IPS-NIHi7 (cell line): ENCODE data around the gene ST6GALNAC1.

Experiments
- DNase-seq: peaks from one replicate; pipeline ENCODE4 v3.0.0; 2012; ENCODE audit warnings: mixed read lengths; ENCODE audit errors: extremely low spot score

Gene ST6GALNAC1, protein sequence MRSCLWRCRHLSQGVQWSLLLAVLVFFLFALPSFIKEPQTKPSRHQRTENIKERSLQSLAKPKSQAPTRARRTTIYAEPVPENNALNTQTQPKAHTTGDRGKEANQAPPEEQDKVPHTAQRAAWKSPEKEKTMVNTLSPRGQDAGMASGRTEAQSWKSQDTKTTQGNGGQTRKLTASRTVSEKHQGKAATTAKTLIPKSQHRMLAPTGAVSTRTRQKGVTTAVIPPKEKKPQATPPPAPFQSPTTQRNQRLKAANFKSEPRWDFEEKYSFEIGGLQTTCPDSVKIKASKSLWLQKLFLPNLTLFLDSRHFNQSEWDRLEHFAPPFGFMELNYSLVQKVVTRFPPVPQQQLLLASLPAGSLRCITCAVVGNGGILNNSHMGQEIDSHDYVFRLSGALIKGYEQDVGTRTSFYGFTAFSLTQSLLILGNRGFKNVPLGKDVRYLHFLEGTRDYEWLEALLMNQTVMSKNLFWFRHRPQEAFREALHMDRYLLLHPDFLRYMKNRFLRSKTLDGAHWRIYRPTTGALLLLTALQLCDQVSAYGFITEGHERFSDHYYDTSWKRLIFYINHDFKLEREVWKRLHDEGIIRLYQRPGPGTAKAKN

DNA sequence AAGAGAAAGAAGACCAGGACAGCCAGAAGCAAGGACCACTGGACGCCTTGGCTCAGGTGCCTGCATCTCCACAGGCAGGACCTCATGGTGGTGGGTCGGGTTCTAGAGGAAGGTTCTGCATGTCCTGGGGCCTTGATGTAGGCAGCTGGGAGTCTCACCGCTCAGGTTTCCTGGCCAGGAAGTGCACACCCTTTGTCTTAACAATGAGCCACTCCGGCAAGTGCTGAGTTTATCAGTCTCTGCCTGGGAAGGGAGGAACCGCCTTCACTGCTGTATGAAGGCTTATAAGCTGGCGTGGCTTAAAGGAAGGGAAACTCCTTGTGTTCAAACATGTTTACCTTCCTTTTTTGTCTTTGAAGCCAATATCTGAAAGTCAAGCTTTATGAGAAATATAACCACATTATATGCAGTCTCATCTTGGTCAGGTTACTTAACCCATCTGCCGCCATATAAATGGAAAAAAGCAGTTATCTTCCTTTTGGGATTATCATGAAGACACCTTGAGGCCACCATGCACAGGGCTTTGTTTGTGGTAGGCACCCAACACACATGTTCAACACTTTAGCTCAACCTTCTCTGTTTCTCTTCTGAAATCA is at the start of gene ST6GALNAC1:
Gene ST6GALNAC1 (minus strand): TSS at position 205 of the 596 bp plus-strand sequence. CDS start 119 bp downstream, at position 86.
- no peak for DNase-seq

DNA sequence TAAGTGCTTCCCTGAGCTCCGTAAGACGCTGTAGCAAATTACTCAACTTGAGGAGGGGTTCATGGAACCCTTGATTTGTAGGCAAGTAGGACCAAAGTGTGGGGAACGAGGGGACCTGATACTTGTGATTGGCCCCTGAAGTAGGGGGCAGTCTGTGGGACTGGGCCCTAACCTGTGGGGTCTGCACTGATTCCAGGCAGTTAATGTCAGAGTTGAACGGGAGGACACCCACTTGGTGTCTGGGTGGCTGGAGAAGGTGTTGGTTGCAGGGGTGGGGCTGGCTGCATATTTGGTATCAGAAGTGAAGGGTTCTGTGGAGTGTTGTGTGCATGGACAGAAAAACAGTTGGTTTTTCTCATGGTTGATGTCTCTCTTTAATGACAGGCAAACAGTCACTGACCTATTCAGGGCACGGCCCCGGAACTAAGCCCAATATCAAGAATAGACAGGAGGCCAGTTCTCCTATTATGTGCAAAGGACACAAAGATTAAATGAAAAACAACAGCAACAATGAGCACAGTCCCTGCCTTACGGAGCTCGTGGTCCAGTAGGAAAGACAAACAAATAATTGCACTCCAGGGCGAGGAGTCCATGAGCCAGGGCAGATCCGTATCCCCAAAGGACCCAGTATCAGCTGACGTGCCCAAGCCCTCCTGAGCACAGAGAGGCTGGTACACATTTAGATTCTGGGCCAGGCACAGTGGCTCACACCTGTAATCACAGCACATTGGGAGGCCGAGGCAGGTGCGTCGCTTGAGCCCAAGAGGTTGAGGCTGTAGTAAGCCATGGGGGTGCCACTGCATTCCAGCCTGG is 48.0 kb upstream of the ST6GALNAC1 start:
- no peak for DNase-seq

DNA sequence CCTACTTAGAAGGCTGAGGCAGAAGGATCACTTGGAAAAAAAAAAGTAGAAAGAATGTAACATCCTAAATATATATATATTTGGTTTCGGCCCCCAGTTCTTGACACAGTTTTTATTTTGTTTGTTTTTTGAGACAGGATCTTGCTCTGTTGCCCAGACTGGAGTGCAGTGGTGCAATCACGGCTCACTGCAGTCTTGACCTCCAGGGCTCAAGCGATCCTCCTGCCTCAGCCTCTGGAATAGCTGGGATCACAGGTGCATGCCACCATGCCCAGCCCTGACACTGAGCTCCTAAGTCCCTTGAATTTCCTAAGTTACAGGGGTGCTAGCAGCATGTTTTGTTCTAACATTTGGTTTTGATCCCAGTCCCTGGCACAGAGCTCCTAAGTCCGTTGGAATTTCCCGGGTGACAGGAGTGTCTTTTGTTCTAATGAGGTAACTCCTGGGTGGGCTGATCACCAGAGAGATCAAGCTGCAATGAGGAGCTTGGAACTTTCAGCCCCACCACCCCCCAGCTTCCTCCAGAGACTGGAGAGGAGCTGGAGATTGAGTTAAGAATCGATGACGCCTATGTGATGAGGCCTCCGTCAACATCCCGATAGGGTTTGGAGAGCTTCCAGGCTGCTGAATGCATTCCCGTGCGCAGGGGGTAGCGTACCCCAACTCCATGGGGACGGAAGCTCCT is 47.2 kb upstream of the ST6GALNAC1 start:
- no peak for DNase-seq

DNA sequence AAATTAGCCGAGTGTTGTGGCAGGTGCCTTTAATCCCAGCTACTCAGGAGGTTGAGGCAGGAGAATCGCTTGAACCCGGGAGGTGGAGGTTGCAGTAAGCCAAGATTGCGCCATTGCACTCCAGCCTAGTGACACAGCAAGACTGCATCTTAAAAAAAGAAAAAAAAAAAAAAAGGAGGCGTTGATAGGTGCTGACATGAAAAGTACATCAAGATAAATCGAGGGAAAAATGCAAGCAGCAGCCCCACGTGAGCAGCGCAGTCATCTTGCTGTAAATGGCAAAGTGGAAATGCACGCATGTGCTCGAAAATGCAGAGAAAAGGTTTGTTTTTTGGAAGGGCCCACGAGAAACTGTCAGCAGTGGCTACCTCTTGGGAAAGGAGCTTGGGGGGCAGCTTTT is 46.3 kb upstream of the ST6GALNAC1 start:
- no peak for DNase-seq

DNA sequence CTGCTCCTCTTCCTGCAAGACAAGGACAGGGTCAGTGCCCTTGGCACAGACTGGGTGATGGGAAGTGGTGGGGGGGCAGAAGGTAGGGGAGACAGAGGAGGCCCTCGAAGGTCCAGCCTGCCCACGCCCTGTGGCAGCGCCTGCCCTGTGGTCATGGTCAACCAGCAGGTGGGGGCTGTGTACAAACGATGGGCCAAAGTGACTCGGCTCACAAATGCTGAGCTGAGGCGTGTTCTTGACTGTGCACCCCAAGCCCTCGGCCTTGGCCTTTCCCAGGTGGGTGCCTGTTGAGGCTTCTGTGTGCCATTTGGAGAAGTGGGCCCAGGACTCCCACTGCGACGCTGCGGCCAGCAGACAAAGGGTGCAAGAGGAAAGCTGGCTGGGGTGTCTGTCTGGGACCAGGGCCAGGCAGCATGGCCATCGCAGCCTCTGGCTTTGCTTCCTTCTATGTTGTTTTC is 44.6 kb upstream of the ST6GALNAC1 start:
- no peak for DNase-seq

DNA sequence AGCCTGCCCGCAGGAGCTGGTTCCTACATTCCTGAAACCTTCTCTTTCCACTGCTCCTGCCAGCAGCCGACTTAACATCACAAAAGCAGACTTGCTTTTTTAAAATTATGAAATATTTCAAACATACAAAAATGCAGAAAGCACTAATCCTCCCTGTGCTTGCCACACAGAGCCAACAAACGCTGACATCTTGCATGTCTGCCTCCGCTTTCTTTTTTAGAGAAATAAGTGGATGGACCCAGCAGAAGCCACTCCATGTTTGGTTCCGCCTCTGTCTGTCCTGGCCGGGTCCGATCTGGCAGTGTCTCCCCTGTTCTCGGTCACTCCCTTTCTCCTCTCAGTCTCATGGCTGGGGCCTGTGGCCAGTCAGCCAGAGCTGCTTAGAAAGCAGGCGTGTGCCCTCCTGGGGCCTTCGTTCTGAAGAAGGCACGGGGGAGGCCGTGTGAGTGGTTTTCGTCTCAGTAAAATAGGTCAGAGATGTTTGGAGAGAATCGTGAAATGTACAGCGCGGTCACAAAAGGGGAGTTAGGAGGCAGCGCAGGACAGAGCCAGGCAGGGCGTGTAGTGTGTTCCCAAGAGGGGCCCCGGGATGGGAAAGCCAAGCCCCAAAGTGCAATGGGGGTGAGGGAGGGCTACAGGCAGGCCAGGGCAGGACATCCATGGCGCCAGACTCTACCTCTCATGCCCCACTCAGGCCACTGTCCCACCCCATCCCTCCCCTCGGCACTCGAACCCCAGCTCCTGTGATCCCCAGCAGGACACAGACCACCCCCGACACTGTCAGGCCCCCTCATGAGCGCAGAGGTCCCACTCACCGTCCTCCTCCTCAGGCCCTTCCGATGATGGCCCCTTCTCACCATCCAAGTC is 44.0 kb upstream of the ST6GALNAC1 start:
- DNase-seq = peak; percentile 3

DNA sequence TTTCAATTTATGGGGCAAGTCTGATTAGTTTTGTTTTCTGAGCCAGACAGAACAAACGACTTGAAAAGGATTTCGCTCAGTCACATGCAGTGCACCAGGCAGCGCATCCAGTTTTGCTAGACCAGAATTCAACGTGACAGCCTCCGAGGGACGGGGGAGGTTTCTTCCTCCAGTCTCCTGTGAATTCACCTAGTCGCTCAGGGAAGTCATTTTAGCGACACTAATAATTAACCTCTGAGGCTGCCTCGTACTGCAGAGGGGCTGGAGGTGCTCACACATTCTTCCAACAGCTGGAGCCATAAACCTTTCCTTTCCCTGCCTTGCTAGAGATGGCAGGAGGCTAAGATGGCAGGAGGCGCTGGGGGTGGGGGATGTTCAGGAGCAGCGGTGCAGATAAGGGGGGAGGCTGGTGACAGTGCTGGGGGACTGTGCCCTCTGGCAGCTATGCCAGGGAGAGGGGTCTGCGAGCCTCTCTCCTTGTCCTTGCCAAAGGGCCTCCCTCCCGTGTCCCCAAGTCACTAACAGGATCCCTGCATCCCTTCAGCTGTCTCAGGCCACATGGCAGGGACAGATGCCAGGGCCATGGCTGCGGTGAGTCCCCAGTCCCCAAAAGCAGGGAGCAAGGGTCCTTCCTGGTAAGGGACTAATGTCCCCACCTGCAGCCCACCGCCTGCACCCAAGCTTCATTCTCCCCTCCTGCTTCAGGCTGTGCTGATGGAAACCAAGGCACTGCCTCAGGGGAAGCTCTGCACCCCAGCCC is 43.2 kb upstream of the ST6GALNAC1 start:
- peak; percentile 4 for DNase-seq

DNA sequence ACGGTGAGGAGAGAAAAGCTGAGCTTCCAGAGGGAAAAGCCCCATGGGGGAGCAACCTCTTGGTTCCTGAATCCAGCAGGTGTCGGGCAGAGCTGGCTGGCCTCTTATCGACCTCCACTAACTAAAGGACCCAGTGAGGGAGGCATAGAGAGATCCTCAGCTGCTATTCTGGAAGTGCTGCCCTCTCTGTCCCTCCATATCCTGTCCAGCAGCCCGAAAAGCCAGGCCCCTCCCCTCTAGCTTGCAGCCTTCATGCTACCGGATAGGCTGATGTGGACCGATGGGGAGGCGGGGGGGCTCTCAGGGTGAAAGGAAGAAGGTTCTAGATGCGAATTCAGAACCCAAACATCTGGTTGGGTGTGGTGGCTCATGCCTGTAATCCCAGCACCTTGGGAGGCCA is 42.3 kb upstream of the ST6GALNAC1 start:
- DNase-seq = peak; percentile 7

DNA sequence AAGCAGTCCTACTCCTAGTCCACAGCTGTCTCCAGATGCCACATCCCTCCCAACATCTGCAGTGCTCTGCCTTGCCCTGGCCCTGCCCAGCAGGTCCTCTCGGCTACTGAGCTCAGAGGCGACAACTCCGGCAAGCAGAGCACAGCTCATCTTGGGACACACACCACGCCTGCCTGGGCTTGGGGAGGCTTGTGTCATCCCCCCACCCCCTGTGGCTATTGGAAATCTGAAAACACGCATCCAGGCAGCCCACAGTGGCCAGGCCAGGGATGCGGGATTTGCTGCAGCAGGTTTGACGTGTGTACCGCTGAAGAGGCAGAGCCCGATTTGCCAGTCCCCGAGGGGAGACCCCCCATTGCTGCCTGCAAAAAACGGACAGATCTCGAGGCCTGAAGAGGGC is 41.8 kb upstream of the ST6GALNAC1 start:
- DNase-seq = peak; percentile 7

DNA sequence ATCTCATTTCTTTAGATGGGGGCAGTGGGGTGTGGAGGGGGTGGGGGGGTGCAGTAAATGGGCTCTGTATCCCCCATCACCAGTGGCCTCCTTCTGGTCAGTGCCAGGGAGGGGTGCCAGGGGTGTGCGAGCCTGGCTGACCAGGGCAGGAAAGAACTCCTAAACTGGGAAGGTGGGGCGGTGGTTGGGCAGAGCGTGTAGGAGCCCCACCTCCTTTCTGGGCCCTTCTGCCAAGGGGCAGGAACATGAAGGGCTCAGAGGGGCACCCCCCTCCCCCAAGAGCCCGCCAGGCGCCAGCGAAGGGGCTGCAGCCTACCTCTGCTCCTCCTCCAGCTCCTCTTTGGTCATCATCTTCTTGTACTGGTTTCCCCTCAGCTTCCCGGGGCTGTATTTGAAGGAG is 41.2 kb upstream of the ST6GALNAC1 start:
- peak; percentile 3 for DNase-seq

DNA sequence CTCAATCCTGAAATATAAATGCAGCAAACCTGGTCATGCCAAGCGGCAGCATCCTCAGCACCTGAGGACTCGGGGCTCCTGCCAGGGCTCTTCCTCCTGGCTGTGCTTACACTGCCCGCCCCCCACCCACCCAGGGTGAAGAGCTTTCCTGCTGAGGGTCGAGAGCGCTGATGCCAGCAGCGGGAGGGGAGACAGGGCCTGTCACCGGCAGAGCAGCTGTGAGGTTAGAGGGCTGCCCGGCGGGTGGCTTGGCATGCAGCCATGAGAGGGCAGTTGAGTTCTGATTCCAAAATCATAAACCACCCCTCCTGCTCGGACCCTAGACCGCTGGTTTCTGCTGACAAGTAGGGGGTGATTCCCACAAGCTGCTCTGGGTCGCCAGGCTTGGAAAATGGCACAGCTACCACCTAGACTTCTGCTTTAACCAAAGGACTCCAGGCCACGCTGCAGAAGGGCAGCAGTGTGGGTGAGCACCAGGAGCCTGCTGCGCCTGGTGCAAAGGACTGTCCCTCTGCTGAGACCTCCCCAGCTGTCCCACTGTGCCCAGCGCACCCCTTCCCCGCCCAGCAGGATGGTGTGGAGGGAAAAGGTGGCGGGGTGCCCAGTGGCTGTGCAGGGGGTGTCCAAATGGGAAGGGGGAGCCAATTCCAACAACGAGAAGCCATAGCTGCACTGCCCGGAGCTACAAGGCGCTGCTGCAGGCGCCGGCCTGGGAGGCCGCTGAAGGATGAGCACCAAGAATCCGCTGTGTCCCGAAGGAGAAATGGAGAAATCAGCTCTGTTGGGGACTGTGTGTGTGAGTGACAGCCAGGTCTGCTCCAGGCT is 40.6 kb upstream of the ST6GALNAC1 start:
- DNase-seq = peak; percentile 5

DNA sequence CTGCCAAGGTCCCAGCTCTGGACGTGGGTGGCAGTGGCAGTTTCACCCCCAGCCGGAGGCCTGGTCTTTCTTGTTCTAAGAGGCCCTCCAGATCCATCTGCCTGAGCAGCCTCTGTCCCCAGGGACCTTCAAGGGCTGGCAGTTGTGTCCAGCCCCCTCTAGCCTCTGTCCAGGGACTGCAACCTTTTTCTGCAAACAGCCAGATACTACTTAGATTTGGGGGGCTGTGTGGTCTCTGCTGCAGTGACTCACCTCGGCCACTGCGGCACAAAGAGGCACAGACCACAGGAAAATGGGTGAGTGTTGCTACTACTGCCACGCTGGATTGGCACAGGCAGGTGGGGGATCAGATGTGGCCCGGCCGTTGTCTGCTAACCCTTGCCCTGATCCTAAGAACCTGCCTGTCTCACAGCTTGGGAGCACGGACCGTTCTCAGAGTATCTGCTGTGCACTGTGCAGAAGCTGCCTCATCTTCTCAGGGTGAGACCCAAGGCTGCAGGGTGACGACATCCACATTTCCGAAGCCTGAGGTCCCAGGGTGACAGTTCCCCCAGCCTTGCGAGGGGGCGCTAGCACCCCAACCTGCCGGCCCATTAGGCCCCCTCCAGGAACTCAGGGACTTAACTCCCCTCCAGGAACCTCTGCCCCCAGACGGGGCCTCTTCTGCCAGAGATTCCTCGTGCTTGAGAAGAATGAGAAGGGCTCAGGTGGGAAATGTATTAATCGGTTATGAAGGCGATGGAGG is 39.6 kb upstream of the ST6GALNAC1 start:
- peak; percentile 65 for DNase-seq

DNA sequence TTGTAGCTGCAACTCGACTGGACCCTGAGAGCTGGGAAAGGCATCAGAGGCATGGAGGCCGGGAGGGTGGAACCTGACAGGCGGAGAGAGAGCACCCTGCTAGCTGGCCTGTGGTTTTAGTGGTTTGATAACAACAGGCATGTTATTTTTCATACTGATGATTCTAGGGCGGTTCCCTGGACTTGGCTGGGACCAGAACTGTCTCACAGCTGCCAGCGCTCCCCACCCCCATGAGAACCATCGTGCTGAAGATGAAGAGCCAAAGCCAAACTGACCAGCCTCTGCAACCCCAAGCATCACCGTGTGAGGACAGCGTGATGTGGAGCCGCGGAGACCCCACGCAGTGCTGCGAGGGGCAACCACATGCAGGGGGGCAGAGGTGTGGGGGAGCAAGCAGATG is 38.7 kb upstream of the ST6GALNAC1 start:
- DNase-seq = no peak

DNA sequence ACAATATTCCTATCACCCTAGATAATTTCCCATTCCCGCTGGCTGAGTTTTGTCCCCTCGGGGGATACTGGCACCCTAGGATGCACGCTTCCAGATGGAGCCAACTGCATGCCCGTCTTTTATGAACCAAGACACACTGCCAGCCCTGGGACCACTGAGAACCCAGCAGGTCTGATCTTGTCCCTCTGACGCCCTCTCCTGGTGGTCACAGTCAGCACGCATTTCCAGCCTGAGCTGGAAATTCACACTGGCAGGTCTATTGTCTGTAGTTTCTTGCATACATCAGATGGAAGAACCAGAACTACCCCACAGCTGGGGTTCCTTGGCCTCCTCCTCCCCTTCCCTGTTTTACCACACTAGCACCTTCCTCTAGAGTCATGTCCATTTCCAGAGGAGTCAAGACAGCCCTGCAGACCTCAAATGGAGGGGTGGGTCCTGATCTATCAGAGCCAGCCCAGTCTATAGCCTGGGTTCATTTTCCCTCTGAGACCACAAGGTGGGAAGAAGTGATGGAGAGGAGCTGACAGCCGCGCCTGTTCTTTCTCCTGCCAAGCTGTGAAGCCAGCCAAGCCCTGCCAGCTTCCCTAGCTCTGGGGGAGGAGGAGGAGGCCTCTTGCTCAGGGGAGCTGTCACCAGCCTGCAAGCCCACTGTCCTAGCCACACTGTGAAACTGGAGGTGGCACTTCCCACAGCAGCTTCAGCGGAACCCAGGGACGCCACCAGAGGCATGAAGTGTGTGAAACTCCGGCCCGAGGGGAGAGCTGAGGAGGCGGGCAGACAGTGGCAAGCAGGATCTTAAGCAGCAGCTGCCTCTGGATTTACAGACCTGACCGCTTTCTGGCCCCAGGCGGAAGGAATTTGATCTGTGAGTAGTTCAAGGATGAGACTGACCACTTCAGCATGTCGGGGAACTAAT is 37.9 kb upstream of the ST6GALNAC1 start:
- DNase-seq = peak; percentile 82

DNA sequence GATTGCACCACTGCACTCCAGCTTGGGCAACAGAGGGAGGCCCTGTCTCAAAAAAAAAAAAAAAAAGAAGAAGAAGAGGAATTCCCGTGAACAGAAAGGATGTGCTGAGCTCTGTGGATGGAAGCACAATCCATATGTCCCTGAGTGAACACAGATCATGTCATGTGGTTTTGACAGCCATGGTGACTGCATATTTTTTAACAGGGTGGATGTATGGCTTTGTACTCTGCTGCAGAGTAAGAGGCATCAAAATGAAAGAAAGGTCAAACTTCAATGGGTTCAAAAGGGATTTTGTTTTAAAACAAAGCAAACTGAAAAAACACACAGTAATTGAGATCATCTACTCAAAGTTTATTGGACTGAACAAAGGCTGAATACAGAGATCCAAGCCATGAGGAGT is 35.7 kb upstream of the ST6GALNAC1 start:
- no peak for DNase-seq

DNA sequence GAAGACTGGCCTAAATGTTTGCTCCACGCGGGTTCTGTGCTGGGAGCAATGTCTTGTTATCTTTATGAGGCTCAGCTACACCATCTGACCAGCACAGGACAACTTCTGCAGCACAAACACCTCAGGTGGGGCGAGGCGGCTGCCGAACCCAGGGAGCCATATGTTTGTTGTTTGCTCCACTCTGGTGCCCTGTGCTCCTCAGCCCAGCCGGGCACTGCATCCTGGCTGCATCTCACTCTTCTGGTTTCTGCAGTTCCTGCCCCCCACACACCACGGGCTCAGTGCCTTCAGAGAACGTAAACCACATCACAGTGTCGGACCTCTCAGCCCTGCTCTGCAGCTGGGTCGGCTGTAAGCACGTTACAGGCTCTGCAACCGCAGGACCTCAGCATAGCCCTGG is 34.8 kb upstream of the ST6GALNAC1 start:
- no peak for DNase-seq

DNA sequence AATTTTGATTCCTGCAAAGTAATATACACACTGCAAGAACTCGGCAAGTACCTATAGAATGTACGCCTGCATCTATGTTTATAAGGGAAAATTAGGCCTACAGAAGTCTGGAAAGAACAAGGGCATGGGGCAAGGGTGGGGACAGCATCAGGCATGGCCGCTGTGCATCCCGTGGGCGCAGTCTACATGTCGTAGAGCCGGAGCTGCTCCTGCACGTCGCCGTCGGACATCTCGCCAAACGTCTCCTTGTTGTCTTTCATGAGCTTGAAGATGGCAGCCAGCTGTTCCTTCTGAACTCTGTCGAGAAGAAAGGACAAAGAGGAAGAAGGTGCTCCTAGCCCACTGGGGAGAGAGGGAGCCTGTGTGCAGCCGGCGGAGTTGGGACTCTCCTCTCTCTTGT is 33.8 kb upstream of the ST6GALNAC1 start:
- no peak for DNase-seq
